Astrocyte (in vitro differentiated cells and primary cell): Measurements from ENCODE around the gene C1orf52.
"Not testable (repeated sequence)": the region's sequence is repeated elsewhere in the genome, so short reads cannot be mapped to it uniquely, and the experiment has no call there.

ENCODE experiments used
- EZH2 ChIP-seq: IDR thresholded peaks from 2 replicates; pipeline ENCODE4 v1.6.1; 2012; ENCODE audit warnings: mild to moderate bottlenecking, low read length, inconsistent platforms; ENCODE audit not compliant: insufficient read depth
- TF ChIP-seq, protein P1 (sequence below): IDR thresholded peaks from 2 replicates; pipeline ENCODE4 v1.5.1; 2011; ENCODE audit warnings: low read depth, mild to moderate bottlenecking, inconsistent platforms, low read length, moderate library complexity; ENCODE audit not compliant: insufficient read depth

DNA sequence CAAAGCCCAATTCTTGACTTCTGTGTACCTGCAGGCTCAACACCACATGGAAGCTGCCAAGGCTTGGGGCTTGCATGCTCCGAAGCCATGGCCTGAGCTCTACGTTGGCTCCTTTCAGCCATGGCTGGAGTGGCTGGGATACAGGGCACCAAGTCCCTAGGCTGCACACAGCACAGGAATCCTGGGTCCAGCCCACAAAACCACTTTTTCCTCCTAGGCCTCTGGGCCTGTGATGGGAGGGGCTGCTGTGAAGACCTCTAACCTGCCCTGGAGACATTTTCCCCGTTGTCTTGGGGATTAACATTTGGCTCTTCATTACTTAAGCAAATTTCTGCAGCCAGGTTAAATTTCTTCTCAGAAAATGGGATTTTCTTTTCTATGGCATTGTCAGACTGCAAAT lies 10.4 kb downstream of the C1orf52 start:
- TF ChIP-seq, protein P1, sequence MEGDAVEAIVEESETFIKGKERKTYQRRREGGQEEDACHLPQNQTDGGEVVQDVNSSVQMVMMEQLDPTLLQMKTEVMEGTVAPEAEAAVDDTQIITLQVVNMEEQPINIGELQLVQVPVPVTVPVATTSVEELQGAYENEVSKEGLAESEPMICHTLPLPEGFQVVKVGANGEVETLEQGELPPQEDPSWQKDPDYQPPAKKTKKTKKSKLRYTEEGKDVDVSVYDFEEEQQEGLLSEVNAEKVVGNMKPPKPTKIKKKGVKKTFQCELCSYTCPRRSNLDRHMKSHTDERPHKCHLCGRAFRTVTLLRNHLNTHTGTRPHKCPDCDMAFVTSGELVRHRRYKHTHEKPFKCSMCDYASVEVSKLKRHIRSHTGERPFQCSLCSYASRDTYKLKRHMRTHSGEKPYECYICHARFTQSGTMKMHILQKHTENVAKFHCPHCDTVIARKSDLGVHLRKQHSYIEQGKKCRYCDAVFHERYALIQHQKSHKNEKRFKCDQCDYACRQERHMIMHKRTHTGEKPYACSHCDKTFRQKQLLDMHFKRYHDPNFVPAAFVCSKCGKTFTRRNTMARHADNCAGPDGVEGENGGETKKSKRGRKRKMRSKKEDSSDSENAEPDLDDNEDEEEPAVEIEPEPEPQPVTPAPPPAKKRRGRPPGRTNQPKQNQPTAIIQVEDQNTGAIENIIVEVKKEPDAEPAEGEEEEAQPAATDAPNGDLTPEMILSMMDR, result not testable (repeated sequence)
- TF ChIP-seq EZH2, result not testable (repeated sequence)
